ENCODE data around the gene ANTXR1. TPM values are rescaled to one million over a fixed set of nuclear protein-coding genes. Genes with fewer than 3 reads are reported as not detected.

Gene ANTXR1
- total RNA-seq, 4 donors from 2014 or later = 7.1 to 101 (median 15.8) TPM

DNA sequence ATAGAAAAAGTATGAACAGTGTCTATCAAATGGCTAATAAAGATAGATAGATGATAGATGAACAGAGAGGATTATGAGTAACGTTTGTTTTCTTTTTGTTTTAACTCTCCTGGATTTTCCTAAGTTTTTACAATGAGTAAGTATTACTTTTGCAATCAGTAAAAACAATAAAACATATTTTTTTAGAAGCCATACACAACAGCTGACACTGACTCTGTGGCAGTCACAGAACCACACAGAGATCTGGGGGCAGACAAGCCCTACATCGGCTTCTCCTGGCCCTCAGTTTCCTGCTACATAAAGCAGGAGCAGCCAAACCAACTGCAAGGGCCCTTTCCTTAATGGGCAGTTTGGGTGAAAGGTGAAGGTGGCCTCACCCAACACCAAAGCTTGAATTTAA is 63.6 kb downstream of the ANTXR1 start:
- TF ChIP-seq, protein P1, sequence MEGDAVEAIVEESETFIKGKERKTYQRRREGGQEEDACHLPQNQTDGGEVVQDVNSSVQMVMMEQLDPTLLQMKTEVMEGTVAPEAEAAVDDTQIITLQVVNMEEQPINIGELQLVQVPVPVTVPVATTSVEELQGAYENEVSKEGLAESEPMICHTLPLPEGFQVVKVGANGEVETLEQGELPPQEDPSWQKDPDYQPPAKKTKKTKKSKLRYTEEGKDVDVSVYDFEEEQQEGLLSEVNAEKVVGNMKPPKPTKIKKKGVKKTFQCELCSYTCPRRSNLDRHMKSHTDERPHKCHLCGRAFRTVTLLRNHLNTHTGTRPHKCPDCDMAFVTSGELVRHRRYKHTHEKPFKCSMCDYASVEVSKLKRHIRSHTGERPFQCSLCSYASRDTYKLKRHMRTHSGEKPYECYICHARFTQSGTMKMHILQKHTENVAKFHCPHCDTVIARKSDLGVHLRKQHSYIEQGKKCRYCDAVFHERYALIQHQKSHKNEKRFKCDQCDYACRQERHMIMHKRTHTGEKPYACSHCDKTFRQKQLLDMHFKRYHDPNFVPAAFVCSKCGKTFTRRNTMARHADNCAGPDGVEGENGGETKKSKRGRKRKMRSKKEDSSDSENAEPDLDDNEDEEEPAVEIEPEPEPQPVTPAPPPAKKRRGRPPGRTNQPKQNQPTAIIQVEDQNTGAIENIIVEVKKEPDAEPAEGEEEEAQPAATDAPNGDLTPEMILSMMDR (IDR thresholded peaks at IDR 0.05) = no peak
- TF ChIP-seq POLR2A (IDR thresholded peaks at IDR 0.05) (no peak), EP300 (IDR thresholded peaks at IDR 0.05; ENCODE audit: low read depth) (no peak)
- Histone ChIP-seq H3K4me3 (no peak overlapping the region), H3K36me3 (no peaks in the 10 kb centered on the region), H3K27ac (no peak overlapping the region), H3K4me1 (no peaks in the 10 kb centered on the region), H3K27me3 (no peaks in the 10 kb centered on the region), H3K9me3 (no peaks in the 10 kb centered on the region)
- WGBS, 2 donors (ENCODE audit: low coverage in 1 of 2) = 62 to 69% methylated on average over 2 of the region's 2 CpGs
- in situ Hi-C loops (cut with MboI; ENCODE audit: low pct_ligation_motif_present in 1 of 4, low pct_unique_long_range_greater_than_20kb in 1 of 4, low sequenced_read_pairs in 3 of 4) = no loop called here
- no peak for DNase-seq
- intact Hi-C loops (cut with DNase I; ENCODE audit: low total_unique reads) = no loop called here

DNA sequence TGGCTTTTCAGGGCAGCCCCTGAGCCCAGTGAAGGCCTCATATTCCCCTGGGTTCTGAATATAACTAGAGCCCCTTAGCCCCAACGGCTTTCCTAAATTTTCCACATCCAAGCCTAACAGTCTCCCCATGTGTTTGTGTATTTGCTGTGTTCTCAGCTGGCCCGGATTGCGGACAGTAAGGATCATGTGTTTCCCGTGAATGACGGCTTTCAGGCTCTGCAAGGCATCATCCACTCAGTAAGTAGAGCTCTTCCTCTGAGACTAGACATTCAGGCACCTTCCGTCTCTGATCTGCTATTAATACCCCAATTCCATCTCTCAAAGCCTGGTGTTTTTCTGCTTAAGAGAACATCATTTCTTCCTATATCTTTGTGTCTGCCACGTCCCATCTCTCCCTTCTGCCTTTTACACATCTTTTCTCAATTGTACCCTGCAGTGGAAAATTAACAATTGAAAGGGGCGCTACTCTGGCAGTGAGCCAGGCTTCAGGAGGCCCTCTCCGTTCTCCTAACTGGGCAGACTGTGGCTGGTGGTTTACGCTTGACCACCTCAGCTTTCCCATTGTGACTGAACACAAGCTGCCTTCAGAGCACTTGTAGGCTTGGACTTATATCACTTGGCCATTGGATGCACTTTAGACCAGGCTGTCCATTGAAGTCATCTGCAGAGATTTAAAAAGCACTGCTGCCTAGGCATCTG is 64.4 kb downstream of the ANTXR1 start:
- intact Hi-C loops (cut with DNase I; ENCODE audit: low total_unique reads) = no loop called here
- in situ Hi-C loops (cut with MboI; ENCODE audit: low pct_ligation_motif_present in 1 of 4, low pct_unique_long_range_greater_than_20kb in 1 of 4, low sequenced_read_pairs in 3 of 4) = no loop called here
- DNase-seq = no peak
- H3K27me3 ChIP-seq = no peaks in the 10 kb centered on the region
- H3K9me3 ChIP-seq = no peaks in the 10 kb centered on the region
- TF ChIP-seq POLR2A (IDR thresholded peaks at IDR 0.05) (no peak), POLR2AphosphoS5 (IDR thresholded peaks at IDR 0.05) (no peak), EP300 (IDR thresholded peaks at IDR 0.05; ENCODE audit: low read depth) (no peak)
- TF ChIP-seq, protein P1 (IDR thresholded peaks at IDR 0.05) = no peak
- H3K4me3 ChIP-seq = no peak overlapping the region
- WGBS, 2 donors (ENCODE audit: low coverage in 1 of 2) = 61 to 83% methylated on average over 5 to 10 of the region's 10 CpGs
- H3K36me3 ChIP-seq = no peaks in the 10 kb centered on the region
- no peak overlapping the region for H3K27ac ChIP-seq
- H3K4me1 ChIP-seq = peaks cover 0 to 5% (median 4%) of the 10 kb centered on the region in 4 donors

DNA sequence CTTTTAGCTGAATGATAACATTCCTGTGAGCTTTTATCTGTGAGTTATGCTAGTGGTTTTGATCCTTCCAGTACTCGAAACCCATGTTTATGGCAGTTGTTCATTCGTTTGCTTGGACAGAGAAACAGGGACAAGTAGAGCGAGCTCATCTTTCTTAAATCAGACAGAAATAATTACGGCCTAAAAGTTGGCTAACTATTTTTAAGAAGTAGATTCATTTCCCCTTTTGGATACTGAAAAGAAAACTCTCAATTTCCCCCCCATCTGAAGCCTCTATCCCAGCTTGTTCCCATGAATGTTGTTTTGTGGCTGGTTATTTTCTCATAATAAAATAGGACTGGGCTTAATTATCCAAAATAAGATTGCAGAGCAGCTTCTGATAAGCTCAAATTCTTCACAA is 67.1 kb downstream of the ANTXR1 start:
- peaks cover 0 to 20% (median 14%) of the 10 kb centered on the region in 4 donors for H3K4me1 ChIP-seq
- H3K36me3 ChIP-seq = no peaks in the 10 kb centered on the region
- H3K27me3 ChIP-seq = no peaks in the 10 kb centered on the region
- H3K4me3 ChIP-seq = no peak overlapping the region
- TF ChIP-seq, protein P1 (IDR thresholded peaks at IDR 0.05) = no peak
- no peak for TF ChIP-seq EP300 (IDR thresholded peaks at IDR 0.05; ENCODE audit: low read depth)
- no peak for TF ChIP-seq POLR2AphosphoS5 (IDR thresholded peaks at IDR 0.05)
- TF ChIP-seq POLR2A (IDR thresholded peaks at IDR 0.05) = no peak
- no peak for DNase-seq
- intact Hi-C loops (cut with DNase I; ENCODE audit: low total_unique reads) = no loop called here
- H3K9me3 ChIP-seq = no peaks in the 10 kb centered on the region
- in situ Hi-C loops (cut with MboI; ENCODE audit: low pct_ligation_motif_present in 1 of 4, low pct_unique_long_range_greater_than_20kb in 1 of 4, low sequenced_read_pairs in 3 of 4) = no loop called here
- H3K27ac ChIP-seq = peak overlapping the region in 2 of 4 donors; percentile 1 to 62
- 59 to 68% methylated on average over 4 of the region's 4 CpGs for WGBS, 2 donors (ENCODE audit: low coverage in 1 of 2)

DNA sequence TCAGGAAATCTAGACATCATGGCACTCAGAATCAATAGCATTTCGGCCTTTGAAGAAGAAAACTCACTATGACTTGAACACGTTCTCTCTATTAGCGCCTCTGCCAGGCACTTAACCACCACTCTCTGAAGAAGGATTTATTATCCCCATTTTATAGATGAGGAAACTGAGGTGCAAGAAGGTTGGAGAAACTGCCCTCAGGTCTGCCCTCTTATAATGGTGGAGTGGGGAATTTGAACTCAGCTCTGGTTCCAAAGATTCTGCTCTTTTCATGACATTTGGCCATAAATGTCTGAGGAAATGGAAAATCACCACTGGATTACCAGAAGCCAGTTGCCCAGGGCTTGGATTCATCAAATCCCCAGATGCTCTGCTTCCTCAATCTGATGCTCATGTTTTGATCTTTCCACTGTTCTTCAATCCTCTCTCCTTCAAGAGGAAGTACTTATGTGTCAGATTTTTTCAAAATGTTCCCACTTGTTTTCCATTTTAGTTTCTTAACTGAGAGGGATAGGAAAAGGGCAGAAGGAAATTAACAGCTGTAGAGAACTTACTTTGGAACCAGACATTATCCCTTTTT is 68.1 kb downstream of the ANTXR1 start:
- WGBS, 2 donors (ENCODE audit: low coverage in 1 of 2) = 63 to 90% methylated on average over 1 to 3 of the region's 3 CpGs
- Histone ChIP-seq H3K9me3 (no peaks in the 10 kb centered on the region), H3K4me3 (no peak overlapping the region), H3K27ac (peak overlapping the region; percentile 51 to 79 (median 61)), H3K36me3 (no peaks in the 10 kb centered on the region), H3K27me3 (no peaks in the 10 kb centered on the region), H3K4me1 (peaks cover 0 to 20% (median 14%) of the 10 kb centered on the region in 4 donors)
- intact Hi-C loops (cut with DNase I; ENCODE audit: low total_unique reads) = no loop called here
- TF ChIP-seq EP300 (IDR thresholded peaks at IDR 0.05; ENCODE audit: low read depth) (no peak), POLR2A (IDR thresholded peaks at IDR 0.05) (no peak), POLR2AphosphoS5 (IDR thresholded peaks at IDR 0.05) (no peak)
- TF ChIP-seq, protein P1 (IDR thresholded peaks at IDR 0.05) = no peak
- DNase-seq = no peak
- in situ Hi-C loops (cut with MboI; ENCODE audit: low pct_ligation_motif_present in 1 of 4, low pct_unique_long_range_greater_than_20kb in 1 of 4, low sequenced_read_pairs in 3 of 4) = no loop called here
